GM21423 (cell line): Measurements from ENCODE around the gene LTBP2.

Experiments
- ATAC-seq: cut with Tn5 transposase; IDR thresholded peaks from one replicate; pipeline ENCODE4 v1.9.1; 2021; ENCODE audit warnings: mild to moderate bottlenecking, moderate library complexity; ENCODE audit not compliant: unreplicated experiment

The LTBP2 gene

DNA sequence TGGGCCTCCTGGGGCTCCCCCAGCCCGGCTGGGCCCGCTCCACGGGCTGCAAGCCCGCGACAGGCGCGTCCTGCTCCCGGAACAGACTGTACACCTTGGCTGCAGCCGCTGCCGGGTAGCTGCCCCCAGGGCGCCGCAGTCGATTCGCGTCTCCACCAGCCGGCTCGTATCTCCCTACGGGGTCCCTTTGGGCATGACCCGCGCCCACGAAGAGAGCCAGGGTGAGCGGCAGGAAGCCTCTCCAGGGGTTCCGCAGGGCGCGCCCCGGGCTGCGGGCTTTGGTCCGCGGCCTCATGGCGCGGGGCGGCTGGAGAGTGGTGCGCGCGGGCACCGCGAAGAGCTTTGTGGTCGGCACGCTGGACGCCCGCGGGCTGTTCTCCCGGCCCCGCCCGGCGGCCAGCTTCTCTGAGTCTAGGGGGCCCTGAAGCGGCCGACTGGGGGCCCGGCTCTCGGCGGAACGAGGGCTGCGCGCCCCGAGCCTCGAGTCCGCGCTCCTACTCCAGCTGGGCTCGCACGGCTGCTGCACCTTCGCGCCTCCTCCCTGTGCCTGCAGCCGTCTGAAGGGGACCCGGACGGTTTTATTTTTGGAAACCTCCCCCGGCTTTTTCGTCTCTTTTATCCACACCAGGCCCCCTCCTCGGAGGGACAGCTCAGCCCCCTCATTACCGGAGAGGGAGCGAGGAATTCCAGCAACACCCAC lies at the start of gene LTBP2:
LTBP2 (minus strand) TSS at position 588 of the 700 bp plus-strand sequence; CDS start at position 295, 293 bp downstream.
- no peak for ATAC-seq

DNA sequence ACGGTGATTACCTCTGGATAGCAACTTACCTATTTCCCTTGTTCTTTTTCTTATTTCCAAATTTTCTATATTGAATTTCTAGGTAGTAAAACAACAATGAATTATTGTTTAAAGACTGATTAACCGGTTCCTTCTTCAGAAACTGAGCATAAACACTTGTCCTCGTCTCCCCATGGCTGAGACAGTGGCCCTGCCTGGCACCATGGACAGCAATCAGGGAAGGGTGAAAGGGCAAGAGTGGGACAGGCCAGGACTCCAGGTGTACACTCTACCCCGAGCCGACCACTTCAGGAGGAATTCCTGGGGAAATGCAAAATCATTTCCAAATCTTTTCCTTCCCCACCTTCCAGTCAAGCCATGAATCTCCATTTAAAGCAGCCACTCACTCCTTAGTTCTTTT lies 48.8 kb upstream of the LTBP2 start:
- no peak for ATAC-seq

DNA sequence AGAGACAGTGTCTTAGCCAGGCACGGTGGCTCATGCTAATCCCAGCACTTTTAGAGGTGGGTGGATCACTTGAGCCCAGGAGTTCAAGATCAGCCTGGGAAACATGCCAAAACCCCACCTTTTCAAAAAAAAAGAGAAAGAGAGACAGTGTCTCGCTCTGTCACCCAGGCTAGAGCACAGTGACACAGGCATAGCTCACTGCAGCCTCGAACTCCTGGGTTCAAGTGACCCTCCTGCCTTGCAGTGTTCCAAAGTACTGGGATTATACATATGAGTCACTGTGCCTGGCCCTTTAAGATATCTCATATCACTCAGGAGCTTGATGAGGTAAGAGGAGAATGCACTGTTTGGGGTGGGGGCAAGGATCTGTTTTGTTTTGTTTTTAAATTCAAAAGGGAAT lies 48.1 kb upstream of the LTBP2 start:
- no peak for ATAC-seq

DNA sequence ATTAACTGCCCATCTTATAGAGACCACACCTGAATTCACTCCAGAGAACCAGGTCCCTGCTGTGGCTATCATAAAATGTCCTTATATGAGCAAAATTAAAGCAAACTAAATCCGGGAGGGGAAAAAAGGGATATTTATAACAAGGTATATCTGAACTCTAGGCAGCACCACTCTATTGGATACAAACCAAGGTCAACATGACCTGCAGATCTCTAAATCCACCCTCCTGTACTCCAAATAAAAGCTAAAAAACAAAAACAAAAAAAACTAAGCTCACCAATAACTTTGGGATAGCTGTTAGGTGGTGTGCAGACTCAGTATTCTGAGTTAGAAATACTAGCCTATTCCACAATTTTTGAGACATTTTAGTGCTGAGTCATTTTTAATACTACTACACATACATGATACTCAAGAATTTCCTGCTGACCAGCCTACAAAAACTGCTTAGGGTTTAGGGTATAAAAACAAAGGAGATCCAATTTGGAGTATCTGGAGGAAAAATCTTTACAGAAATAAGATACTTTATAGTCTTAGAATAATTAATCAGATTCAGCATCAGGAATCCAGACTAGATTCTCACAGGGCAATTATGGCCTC lies 46.6 kb upstream of the LTBP2 start:
- ATAC-seq = no peak

DNA sequence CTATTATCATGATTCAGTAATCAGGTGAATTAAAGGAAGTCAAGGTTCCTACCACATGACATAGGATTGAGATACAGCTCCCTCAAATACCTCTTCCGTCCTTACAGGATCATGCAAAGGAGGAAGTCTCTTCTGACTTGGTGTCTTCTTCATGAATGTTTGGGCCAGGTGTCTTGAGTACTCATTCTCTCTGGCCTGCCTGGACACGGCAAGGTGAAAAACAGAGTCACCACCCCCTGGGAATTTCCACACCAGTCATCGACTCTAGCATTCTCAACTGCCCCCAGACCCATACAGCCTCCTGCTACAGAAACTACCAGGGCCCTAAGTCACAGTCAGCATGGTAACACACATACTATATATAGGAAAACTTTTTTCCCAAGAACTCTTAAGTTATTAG lies 44.9 kb upstream of the LTBP2 start:
- no peak for ATAC-seq

DNA sequence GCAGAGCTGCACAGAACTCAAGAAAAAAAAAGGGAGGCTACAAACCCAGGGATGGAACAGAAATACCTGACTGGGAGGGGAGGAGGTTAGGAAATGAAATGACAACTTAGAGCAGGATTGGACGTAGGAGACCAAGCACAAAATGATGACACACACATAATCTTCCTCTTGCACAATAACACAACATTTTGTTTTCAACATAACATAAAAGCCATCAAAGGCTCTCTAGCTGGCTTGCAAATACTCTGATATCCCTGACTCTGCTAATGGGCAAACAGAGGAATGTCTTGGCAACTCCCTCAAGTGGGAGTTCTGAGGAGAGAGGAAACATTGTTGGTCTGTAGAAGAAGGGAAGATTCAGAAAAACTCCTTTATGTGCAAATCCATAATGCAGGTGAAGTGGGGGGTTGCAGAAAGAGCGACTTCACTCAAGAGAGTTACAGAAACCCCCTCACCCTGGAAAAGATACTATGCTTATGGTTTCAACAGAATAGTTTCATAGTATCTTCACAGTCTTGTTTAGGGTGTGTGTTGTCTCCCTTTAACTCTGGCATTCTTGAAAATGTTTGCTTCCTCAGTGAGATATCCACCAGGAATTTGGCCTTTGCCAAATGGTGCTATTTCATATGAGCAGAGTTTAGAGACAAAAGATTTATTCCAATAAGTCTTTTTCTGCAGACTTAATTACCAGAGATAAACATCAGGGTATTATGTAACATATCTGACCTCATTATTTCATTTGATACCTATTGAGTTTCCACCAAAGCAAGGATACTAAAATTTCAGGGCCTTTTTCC lies 43.8 kb upstream of the LTBP2 start:
- no peak for ATAC-seq

DNA sequence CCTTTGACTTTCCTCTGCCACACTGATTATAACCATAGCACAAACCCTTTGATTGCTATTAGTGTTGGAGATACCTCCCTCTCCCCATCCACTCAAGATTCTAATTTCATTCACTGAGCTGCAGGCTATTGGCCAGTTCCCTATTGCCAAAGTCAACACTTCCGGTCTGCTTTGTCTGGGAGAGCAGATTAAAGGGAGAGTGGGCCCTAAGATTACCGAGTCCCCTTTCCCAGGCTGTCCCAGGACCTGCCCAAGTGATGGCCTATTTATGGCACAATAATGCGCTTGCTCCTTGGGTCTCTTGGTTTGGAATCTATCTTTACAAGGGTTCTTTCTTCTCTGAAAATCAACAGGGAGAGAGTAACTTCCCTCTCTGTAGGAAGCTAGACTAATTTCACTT lies 42.9 kb upstream of the LTBP2 start:
- no peak for ATAC-seq

DNA sequence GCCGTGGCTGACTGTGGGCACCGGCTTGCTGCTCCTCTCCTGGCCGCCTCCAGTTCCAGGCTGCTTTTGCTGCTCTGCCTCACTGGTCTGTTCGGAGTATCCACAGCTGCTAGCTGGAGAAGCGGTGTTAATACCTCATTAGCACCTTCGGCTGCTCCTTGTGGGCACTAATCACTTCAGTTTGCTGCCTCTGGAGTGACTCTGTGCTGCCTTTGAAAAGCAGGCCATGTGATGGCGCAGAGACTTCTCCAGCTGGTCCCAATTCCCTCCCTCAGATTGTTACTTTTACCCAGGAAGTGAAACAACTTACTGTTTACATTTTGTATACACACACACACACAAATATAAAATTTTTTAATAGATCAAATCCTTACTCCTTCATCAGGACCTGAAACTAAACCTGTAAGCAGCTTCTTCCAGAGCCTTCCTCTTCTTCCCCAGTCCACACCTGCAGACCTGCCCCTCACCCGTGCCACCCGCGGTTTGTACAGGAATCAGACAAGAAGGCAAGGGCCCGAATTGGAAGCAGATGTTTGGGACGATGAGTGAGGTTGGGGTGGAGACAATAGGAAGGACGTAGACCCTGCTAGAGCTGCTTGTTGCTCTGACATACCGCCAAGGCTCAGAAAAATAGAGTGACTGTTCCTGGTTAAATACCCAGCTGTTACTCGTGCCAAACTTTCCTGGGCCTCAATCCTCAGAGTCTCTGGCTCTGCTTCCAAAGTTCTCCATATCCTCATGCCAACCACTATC lies 41.5 kb upstream of the LTBP2 start:
- ATAC-seq = no peak

DNA sequence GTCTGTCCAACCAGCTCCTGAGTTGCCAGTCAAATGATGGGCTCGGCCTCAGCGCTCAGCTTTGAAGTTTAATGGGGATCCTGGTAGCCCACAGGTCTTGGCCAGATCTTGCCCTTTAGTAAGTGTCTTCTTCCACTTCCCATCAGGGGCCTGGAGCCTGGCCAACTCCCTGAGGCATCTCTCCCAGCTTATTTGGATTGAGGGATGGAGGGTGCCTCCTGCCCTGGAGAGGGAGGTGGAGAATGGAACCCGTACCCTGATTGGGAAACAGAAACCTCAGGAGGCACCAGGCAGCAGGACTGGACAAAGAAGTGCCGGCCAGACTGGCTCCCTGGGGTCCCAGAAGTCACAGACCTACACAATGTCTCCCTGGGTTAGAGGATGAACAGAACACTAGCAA lies 40.5 kb upstream of the LTBP2 start:
- no peak for ATAC-seq

DNA sequence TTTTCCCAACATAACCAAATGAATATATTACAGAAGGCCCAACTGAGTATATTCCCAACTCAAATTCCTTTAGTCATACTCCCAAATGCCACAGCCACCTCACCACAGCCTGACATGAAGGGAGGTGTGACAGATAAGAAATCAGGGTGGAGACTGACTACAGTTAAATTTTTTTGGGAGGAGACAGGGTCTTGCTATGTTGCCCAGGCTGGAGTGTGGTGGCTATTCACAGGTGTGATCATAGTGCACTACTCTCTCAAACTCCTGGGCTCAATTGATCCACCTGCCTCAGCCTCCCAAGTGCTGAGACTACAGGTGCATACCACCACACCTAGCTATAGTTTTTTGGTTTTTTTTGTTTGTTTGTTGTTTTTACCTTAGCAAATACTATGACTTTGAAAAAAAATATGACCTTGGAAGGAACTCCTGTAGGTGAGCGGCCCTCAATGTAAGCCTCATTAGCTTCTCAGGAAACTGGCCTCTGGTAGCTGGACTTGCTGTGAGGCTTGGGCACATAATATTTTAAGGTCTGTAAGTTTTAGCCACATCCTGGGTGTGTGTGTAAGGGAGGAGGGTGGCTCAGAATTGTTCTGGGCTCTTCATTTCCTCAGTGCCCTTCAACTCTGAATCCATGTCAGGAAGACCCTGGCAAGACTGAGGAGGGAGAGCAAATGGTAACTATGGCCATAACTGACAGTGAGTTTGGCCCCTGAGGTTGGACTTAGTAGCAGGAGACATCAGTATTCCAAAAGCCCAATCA lies 39.1 kb upstream of the LTBP2 start:
- no peak for ATAC-seq

DNA sequence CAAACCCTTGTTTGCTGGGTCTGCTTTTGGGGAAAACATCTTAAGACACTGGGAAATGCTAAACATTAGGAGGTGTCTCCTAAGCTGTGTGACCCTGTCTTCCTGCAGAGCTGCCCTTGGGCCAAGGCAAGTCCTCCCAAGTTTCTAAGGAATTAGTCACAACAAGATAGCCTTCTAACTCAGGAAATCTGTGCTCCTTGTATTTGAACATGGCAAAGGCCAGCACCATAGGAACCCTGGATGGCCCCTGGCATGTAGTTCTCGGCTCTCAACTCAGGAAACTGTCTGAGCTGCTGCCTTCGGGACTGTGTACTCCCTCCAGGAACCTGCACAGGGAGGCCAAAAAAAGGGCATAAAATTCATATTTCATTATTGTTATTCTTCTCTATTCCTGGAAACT lies 37.6 kb upstream of the LTBP2 start:
- no peak for ATAC-seq

DNA sequence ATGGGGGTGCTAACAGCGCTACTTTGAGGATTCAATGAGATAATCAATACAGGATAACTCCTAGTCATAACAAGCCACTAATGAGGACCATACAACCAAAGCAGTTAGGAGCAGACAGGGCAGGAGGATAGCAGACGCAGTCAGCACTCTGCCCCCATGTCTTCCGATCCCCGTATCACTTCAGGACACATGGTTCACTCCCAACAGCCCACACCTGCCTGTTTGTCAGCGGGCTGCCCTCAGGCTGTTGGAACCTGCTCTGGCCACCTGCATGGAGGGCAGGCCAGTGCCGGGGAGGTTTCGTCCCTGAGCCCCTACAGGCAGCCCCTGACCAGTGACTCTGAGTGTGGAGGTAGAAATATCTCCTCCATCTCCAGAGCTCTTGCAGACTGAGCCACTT lies 37.1 kb upstream of the LTBP2 start:
- no peak for ATAC-seq

DNA sequence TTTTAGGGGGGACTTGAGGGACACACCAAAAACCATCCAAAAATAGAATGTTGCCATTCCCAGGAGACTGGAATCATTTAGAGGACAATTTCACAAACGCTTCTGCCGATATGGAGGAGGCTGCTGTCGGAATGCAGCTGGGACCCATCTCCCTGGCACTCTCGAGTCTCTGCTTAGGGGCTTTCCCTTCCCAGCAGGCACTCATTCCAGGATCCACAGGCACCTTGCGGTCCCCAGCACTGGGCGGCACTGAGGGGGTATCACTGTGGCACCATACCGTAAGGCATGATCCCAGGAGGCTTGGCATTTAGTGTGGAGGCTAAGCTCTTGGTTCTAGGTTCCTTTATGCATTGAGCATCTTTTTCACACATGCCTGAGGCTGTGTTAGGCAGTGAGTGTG lies 36.6 kb upstream of the LTBP2 start:
- ATAC-seq = no peak

DNA sequence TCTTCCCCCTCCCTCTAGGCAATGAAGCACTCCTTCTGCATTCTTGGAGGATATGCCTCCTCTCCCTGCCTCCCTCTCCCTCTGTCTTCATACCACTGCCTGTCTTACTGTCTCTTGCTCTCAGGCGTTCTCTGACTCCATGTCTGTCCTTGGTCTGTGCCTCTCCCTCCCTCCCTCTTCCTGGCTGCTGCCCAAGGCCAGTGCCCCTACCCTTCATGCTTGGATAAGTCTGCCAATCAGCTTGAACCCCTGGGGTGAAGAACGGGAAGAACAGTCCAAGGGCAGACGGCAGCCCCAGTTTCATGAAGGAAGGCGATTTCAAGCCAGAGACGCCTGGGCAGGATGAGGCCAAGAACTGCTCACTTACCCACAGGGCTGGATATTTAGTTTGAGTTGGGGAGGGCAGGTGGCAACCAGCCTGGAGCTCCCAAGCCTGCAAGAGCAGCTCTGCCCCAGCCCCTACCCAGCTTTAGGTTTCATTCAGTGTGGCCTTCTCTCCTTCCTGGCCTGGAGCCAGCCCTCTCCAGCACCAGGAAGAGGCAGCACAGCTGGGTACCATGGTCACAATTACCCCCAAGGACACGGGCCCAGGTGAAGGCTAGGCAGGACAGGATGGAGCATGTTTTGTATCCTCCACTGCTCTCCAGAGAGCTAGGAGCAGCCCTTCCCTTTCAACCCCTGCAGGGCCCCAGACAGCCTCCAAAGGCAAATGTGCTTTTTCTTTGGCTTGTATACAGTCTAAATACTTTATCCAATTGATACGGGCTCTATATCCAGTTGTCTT lies 35.8 kb upstream of the LTBP2 start:
- ATAC-seq = no peak

DNA sequence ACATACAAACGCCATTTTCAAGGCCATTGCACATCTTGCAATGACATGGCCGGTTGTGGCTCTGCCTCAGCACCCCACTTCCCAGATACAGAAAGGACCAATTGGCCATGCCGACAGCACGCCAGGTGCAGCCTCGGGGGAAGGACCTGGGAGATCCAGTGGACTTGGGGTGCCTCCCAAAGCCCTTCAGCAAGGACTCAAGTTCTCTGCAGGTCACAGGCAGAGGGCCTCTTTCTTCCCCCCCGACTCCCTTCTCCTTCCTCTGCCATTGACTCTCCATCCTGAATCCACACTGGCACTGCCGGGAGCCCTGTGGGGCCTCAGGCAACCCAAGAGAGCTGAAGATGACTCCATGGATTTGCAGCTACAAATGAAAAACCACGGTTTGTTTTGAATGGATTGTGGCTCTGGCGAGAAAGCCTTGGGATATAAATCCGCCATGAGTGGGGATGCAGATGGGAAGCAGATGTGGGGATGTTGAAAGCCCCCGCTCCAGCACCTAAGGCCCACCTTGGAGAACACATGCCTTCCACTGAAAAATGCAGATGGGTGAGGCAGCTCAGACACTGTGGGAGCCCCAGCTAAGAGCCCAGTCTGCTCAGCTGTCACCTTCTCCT lies 35.1 kb upstream of the LTBP2 start:
- no peak for ATAC-seq

DNA sequence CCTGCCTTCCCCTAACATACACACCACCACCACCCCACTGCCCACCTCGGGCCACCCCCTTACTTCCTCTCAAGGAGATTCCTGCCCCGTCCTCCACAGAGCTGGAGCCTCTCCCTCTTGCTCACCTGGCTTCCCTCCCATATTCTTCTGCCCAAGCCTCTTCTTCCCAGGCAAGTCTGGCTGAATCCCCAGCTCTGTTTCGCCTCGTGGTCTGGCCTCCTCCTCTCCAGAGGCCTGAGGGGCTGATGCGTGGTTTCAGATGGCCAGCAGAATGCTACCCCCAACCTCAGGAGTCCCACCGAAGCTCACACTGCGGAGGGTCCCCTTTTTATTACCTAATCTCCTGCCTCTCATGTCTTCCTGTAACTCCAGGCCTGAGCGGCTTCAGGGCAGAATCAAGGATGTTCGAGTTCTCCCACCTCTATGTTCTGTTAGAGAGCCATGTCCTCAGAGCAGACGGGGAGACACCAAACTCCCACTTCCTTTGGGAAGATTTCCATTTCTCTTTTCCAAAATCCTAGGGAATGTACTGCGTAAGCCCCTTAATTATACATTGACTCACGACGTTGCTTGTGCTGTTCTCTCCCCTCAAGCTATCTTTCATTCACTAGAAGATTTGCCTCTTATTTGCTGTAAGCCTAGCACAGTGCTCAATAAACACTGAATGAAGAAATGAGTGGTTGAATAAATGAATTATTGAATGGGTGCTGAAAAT lies 33.9 kb upstream of the LTBP2 start:
- ATAC-seq = no peak

DNA sequence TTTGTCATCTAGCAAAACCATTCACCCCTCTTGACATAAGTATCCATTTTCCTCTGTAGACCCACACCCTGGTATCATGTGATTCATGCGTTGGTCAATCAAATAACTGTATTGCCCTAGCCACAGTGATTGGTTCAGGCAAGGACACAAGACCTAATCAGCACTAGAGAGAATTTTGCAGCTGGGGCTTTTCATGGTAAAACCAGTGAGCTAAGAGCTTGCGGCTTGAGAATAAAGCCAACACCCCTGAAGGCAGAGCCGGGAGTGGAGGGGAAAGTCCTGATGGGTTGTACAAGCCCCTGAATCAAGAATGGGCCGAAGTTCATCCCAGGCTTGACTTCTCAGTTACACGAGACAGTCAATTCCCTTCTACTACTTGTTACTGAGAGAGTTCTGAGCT lies 33.2 kb upstream of the LTBP2 start:
- ATAC-seq = no peak

DNA sequence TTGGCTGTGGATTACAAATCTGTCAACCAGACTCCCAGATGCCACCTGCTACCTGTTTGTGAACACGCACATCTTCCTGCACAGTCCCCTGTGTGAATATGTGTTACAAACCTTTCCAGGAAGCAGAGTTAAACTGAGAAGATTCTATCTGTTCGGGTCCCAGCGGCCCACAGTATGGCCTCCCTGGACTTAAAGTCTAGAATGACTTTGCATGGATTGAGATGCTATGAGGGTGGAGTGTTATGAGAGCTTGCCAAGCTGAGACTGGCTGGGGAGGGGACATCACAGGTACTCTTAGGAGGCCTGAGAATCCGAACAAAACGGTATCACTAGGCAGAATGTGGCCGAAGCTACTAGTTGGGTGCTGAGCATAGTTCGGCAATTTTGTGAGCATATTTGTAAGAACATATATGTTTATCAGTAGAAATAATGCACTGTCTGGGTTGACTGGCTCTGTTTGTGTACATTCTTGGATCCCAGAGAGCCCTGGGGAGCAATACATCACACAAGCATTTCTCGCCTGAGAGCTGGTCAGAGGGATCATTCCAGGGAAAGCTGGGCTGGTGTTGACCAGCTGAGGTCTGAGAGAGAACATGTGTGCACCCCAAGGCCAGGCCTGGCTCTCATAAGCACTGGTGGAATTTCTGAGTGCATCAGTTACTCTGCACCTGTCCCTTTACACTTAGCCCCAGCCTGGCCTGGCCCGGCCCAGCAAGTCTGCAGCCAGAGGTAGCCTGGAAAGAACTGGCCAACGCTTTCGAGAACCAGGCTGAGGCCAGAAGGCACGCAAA lies 29.8 kb upstream of the LTBP2 start:
- no peak for ATAC-seq
